Testis (tissue), 2 donors: ENCODE data around the gene CACNA2D1.

Experiments
- CTCF ChIP-seq, 3 experiments: fragments of 450-650 bp in 2 of 3; fragments of 200-600 bp in 1 of 3; sonication (generic) in 1 of 3; IDR thresholded peaks; one replicate each; pipeline ENCODE4 v1.5.1; 2016 to 2019; ENCODE audit warnings: antibody characterized with exemption in 3 of 3, mild to moderate bottlenecking in 2 of 3, moderate library complexity in 1 of 3
- POLR2A ChIP-seq: fragments of 450-650 bp; IDR thresholded peaks from one replicate; pipeline ENCODE4 v1.6.1; 2017; ENCODE audit warnings: antibody characterized with exemption, mild to moderate bottlenecking, moderate library complexity

- TF ChIP-seq CTCF (IDR thresholded peaks at IDR 0.05) (no peak), POLR2A (no peak)
These were observed 393.6 kb downstream of the CACNA2D1 start for GRCh38 chr7:82049891-82050533.
